ENCODE data around the gene KRT76. TPM values are rescaled to one million over a fixed set of nuclear protein-coding genes. Genes with fewer than 3 reads are reported as not detected.

Gene KRT76
- total and polyA plus RNA-seq, 2 donors (not counting 1 experiment from before 2014, with no cell fraction given), result not detected

DNA sequence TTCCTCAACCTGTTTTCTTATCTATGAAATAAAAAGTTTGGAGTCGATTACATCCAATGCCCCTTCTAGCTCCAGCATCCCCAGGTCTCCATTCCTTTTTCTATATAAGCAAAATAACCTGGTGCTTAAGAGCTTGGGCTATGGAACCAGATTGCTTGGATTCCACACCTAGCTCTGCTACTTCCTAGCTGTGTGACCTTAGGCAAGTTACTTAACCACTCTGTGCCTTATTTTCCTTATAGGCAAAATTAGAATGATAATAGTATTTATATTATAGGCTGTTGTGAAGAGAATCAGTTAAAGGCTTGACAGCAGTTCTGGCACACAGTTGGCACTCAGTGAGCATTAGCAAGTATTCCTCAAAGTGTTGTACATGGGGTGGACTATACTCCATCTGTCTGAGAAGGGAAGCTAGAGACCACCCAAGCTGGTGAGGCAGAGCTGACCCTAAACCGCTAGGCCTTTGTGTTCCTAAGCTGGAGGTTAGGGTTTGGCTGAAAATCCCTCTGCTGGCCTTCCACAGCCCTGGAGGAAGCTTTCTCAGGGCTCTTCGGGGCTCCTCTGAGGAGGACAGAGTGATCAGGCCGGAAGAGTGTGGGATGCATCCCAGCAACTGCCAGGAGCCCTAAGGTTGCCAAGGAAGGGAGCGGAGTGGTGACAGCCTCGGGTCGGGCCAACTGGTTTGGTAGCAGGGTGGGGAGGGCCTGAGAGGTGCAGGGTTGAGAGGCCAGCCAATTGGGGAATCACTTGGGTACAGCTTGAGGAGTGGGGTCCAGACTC lies 42.8 kb upstream of the KRT76 start:
- Mint-ChIP-seq H3K4me1 (no peaks in the 10 kb centered on the region), H3K27me3 (peaks cover 29% of the 10 kb centered on the region), H3K4me3 (no peak overlapping the region), H3K27ac (no peak overlapping the region), H3K9me3 (ENCODE audit: insufficient read depth) (no peaks in the 10 kb centered on the region)
- ChIA-PET CTCF (no interaction called here), POLR2A (no interaction called here)
- Histone ChIP-seq H3K27ac (ENCODE audit: low read length in 2 of 2) (no peak overlapping the region), H3K36me3 (replicated peaks in 1 of 2; ENCODE audit: control extremely low read depth in 1 of 2, control insufficient read depth in 1 of 2, extremely low read depth in 1 of 2, insufficient read depth in 2 of 2, low read length in 1 of 2) (no peaks in the 10 kb centered on the region), H3K4me3 (ENCODE audit: control extremely low read depth in 1 of 5, extremely low read depth in 1 of 5, insufficient read depth in 1 of 5, low read depth in 2 of 5, low read length in 4 of 5) (no peak overlapping the region), H3K9me3 (ENCODE audit: control extremely low read depth in 1 of 3, control insufficient read depth in 2 of 3, insufficient read depth in 1 of 3, low read length in 2 of 3) (no peaks in the 10 kb centered on the region), H3K9ac (ENCODE audit: low read length) (no peak overlapping the region), H3K79me2 (ENCODE audit: control insufficient read depth, insufficient read depth, low read length) (no peaks in the 10 kb centered on the region), H4K20me1 (ENCODE audit: control insufficient read depth, insufficient read depth, low read length, poor library complexity, severe bottlenecking) (no peaks in the 10 kb centered on the region), H2AFZ (ENCODE audit: insufficient read depth, low read depth, low read length, poor library complexity, severe bottlenecking) (no peak overlapping the region), H3K4me1 (ENCODE audit: control insufficient read depth in 2 of 2, insufficient read depth in 2 of 2, low read length in 2 of 2) (no peaks in the 10 kb centered on the region), H3K4me2 (replicated peaks; ENCODE audit: low read depth, low read length, poor library complexity, severe bottlenecking) (no peak overlapping the region), H3K27me3 (replicated peaks in 1 of 4; ENCODE audit: control extremely low read depth in 1 of 4, control insufficient read depth in 3 of 4, insufficient read depth in 4 of 4, low read length in 3 of 4) (peaks cover 0 to 2% (median 0%) of the 10 kb centered on the region in 4 experiments)
- ATAC-seq (ENCODE audit: low read depth), result no peak
- WGBS (ENCODE audit: insufficient coverage), result 84% methylated on average over 7 of the region's 7 CpGs
- intact Hi-C loops (cut with micrococcal nuclease), result no loop called here
- TF ChIP-seq EZH2 (IDR thresholded peaks at IDR 0.05; ENCODE audit: borderline replicate concordance, insufficient read depth, low read depth, low read length, poor library complexity, severe bottlenecking), result no peak
- no peak for DNase-seq

DNA sequence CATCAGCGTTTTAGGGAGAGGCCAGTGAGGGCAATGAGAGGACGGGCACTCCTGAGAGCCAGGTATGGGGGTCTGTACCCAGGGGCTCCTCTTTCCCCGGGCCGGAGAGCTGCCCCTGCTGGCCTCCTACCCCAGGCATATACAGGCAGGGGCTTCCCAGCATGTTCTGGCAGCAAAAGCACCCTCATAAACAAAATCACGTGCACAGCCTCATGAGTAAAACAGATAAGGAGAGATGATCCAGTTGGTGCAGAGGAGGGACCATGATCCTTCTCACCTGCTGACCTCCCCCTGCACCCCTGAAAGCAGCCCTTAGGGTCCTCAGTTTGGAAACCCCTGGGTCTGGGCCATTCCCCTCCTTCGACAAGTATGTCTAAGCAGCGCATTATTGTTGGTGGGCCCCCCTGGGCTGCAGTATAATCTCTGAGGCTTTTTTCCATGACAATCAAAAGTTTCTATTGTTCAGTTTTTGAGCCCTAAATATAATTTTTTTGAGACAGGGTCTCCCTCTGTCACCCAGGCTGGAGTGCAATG lies 41.8 kb upstream of the KRT76 start:
- H3K4me3 Mint-ChIP-seq, result no peak overlapping the region
- POLR2A ChIA-PET, result no interaction called here
- Histone ChIP-seq H3K4me2 (replicated peaks; ENCODE audit: low read depth, low read length, poor library complexity, severe bottlenecking) (no peak overlapping the region), H3K4me3 (ENCODE audit: control extremely low read depth in 1 of 5, extremely low read depth in 1 of 5, insufficient read depth in 1 of 5, low read depth in 2 of 5, low read length in 4 of 5) (no peak overlapping the region), H3K27ac (ENCODE audit: low read length in 2 of 2) (no peak overlapping the region), H3K79me2 (ENCODE audit: control insufficient read depth, insufficient read depth, low read length) (no peaks in the 10 kb centered on the region), H3K9ac (ENCODE audit: low read length) (no peak overlapping the region), H2AFZ (ENCODE audit: insufficient read depth, low read depth, low read length, poor library complexity, severe bottlenecking) (no peak overlapping the region), H3K27me3 (replicated peaks in 1 of 4; ENCODE audit: control extremely low read depth in 1 of 4, control insufficient read depth in 3 of 4, insufficient read depth in 4 of 4, low read length in 3 of 4) (peaks cover 0 to 2% (median 0%) of the 10 kb centered on the region in 4 experiments), H3K4me1 (ENCODE audit: control insufficient read depth in 2 of 2, insufficient read depth in 2 of 2, low read length in 2 of 2) (no peaks in the 10 kb centered on the region), H3K36me3 (replicated peaks in 1 of 2; ENCODE audit: control extremely low read depth in 1 of 2, control insufficient read depth in 1 of 2, extremely low read depth in 1 of 2, insufficient read depth in 2 of 2, low read length in 1 of 2) (no peaks in the 10 kb centered on the region), H4K20me1 (ENCODE audit: control insufficient read depth, insufficient read depth, low read length, poor library complexity, severe bottlenecking) (no peaks in the 10 kb centered on the region), H3K9me3 (ENCODE audit: control extremely low read depth in 1 of 3, control insufficient read depth in 2 of 3, insufficient read depth in 1 of 3, low read length in 2 of 3) (no peaks in the 10 kb centered on the region)
- no peak for ATAC-seq (ENCODE audit: low read depth)
- no peaks in the 10 kb centered on the region for H3K4me1 Mint-ChIP-seq
- intact Hi-C loops (cut with micrococcal nuclease), result no loop called here
- no peaks in the 10 kb centered on the region for H3K9me3 Mint-ChIP-seq (ENCODE audit: insufficient read depth)
- DNase-seq, result no peak
- CTCF ChIA-PET, result no interaction called here
- no peak overlapping the region for H3K27ac Mint-ChIP-seq
- WGBS (ENCODE audit: insufficient coverage), result 76% methylated on average over 3 of the region's 7 CpGs
- H3K27me3 Mint-ChIP-seq, result peaks cover 32% of the 10 kb centered on the region
- TF ChIP-seq EZH2 (IDR thresholded peaks at IDR 0.05; ENCODE audit: borderline replicate concordance, insufficient read depth, low read depth, low read length, poor library complexity, severe bottlenecking), result no peak
- TF ChIP-seq, protein P1, sequence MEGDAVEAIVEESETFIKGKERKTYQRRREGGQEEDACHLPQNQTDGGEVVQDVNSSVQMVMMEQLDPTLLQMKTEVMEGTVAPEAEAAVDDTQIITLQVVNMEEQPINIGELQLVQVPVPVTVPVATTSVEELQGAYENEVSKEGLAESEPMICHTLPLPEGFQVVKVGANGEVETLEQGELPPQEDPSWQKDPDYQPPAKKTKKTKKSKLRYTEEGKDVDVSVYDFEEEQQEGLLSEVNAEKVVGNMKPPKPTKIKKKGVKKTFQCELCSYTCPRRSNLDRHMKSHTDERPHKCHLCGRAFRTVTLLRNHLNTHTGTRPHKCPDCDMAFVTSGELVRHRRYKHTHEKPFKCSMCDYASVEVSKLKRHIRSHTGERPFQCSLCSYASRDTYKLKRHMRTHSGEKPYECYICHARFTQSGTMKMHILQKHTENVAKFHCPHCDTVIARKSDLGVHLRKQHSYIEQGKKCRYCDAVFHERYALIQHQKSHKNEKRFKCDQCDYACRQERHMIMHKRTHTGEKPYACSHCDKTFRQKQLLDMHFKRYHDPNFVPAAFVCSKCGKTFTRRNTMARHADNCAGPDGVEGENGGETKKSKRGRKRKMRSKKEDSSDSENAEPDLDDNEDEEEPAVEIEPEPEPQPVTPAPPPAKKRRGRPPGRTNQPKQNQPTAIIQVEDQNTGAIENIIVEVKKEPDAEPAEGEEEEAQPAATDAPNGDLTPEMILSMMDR (IDR thresholded peaks at IDR 0.05), result no peak
